Ascending aorta (tissue), 2 donors: ENCODE measurements around the gene TCP11L1. TPM values are rescaled to one million over a fixed set of nuclear protein-coding genes. Genes with fewer than 3 reads are reported as not detected.

Experiments
- DNase-seq, 2 donors: peaks; one replicate each; pipeline ENCODE4 v3.0.0-alpha.2; 2019; ENCODE audit warnings: low spot score in 2 of 2
- H3K27ac ChIP-seq, 2 donors: fragments of 200-600 bp; sonication (generic); one replicate each; pipeline ENCODE4 v1.5.1; 2016 to 2017; ENCODE audit warnings: mild to moderate bottlenecking in 1 of 2
- H3K27me3 ChIP-seq: fragments of 200-600 bp; sonication (generic); one replicate; pipeline ENCODE4 v1.5.1; 2017
- H3K36me3 ChIP-seq, 2 donors: fragments of 200-600 bp; sonication (generic); one replicate each; pipeline ENCODE4 v1.5.1; 2016
- H3K4me1 ChIP-seq, 2 donors: fragments of 200-600 bp; sonication (generic); one replicate each; pipeline ENCODE4 v1.5.1; 2016 to 2017; ENCODE audit warnings: mild to moderate bottlenecking in 1 of 2
- H3K4me3 ChIP-seq, 2 donors: fragments of 200-600 bp; sonication (generic); one replicate each; pipeline ENCODE4 v1.5.1; 2016 to 2017; ENCODE audit warnings: mild to moderate bottlenecking in 1 of 2
- H3K9me3 ChIP-seq, 2 donors: fragments of 200-600 bp; sonication (generic); one replicate each; pipeline ENCODE4 v1.5.1; 2016
- intact Hi-C: fragments of 100-400 bp; cut with DNase I; formaldehyde crosslinking; loops from one replicate; pipeline ENCODE4 v1.15.1; 2023
- total RNA-seq: library from RNA; depleted of rRNA; stranded (reverse); fragments of >200 nt; gene quantifications from one replicate; pipeline ENCODE4 v1.1.0, GENCODE V29; 2016
- TF ChIP-seq, protein P1 (sequence below), 3 experiments: fragments of 200-600 bp in 2 of 3; fragments of 450-650 bp in 1 of 3; sonication (generic) in 2 of 3; IDR thresholded peaks; one replicate each; pipeline ENCODE4 v1.5.1; 2016 to 2019; ENCODE audit warnings: antibody characterized with exemption in 3 of 3, mild to moderate bottlenecking in 1 of 3, moderate library complexity in 1 of 3

Gene TCP11L1
- total RNA-seq, 1 donor from 2014 or later = 33.6 TPM

DNA sequence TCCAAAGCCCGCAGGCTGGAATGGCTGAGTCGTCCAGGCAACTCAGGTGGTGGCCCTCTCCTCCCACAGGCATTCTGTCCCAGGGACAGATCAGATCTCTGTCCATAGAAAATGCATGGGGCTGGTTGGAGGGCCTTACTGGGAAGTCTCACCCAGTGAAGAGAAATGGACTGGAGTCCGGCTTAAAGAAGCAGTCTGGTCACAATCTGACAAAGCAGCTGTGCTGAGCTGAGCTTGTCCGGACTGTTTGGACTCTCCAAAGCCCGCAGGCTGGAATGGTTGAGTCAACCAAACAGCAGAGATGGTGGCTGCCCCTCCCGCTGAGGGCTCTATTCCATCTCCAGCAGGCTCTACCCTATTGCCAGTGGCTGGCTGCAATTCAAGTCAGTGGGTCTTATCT lies 38.1 kb upstream of the TCP11L1 start:
- no peak for DNase-seq
- TF ChIP-seq, protein P1, sequence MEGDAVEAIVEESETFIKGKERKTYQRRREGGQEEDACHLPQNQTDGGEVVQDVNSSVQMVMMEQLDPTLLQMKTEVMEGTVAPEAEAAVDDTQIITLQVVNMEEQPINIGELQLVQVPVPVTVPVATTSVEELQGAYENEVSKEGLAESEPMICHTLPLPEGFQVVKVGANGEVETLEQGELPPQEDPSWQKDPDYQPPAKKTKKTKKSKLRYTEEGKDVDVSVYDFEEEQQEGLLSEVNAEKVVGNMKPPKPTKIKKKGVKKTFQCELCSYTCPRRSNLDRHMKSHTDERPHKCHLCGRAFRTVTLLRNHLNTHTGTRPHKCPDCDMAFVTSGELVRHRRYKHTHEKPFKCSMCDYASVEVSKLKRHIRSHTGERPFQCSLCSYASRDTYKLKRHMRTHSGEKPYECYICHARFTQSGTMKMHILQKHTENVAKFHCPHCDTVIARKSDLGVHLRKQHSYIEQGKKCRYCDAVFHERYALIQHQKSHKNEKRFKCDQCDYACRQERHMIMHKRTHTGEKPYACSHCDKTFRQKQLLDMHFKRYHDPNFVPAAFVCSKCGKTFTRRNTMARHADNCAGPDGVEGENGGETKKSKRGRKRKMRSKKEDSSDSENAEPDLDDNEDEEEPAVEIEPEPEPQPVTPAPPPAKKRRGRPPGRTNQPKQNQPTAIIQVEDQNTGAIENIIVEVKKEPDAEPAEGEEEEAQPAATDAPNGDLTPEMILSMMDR (IDR thresholded peaks at IDR 0.05) = no peak
- intact Hi-C loops = no loop called here
- Histone ChIP-seq H3K4me3 (no peak overlapping the region), H3K27ac (no peak overlapping the region), H3K9me3 (no peaks in the 10 kb centered on the region), H3K4me1 (no peaks in the 10 kb centered on the region), H3K36me3 (no peaks in the 10 kb centered on the region), H3K27me3 (no peaks in the 10 kb centered on the region)

DNA sequence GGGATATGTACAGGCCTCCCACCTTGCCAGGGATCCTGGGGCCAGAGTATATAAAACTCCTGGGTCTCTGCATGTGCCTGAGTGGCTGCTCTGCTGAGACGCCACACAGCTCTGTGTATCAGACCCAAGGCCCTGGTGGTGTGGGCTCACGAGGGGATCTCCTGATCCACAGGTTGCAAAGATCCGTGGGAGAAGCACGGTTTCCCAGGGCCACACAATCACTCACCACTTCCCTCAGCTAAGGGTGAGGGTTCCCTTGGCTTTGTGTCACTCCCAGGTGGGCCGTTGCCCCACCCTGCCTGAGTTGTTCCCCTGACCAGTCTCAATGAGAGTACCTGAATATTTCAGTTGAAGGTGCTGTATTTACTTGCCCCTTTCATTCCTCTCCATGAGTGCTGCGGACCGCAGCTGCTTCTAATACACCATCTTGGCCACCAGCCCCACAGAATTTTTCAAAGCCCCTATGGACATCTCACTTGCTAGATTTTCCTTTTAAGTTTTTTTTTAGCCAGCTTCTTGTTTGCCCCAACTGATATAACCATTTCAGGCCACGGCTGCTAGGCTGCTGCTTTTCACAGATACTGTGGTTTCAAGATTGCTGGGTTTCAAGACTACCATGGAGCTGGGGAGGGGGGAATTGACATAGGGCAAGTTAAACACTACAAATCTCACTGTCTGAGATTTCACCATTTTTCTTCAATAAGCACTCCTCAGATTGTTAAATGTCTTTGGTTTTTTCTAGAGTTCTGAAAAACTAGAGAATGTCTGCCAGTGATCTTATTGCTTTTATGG lies 37.4 kb upstream of the TCP11L1 start:
- DNase-seq = no peak
- intact Hi-C loops = no loop called here
- H3K27me3 ChIP-seq = no peaks in the 10 kb centered on the region
- H3K4me1 ChIP-seq = no peaks in the 10 kb centered on the region
- no peak overlapping the region for H3K4me3 ChIP-seq
- no peak overlapping the region for H3K27ac ChIP-seq
- H3K9me3 ChIP-seq = no peaks in the 10 kb centered on the region
- no peaks in the 10 kb centered on the region for H3K36me3 ChIP-seq
- TF ChIP-seq, protein P1 (IDR thresholded peaks at IDR 0.05) = no peak

DNA sequence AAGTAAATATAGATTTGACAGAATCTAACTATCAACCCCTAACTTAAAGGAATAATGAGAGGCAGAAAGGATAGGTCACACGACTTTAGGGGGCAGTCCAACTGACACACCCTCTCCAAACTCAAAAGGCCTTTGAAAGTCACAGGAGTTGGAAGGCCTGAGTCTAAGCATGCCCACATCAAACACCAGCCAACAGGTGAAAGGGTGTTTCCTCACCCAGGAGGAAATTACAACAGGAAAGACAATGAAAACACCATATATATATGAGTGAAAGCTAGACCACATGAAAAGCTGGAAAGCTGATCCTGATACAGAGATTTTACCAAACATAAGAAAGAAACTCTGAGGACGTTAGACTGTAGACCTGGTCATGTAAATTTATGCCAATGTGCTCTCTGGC lies 34.2 kb upstream of the TCP11L1 start:
- intact Hi-C loops = no loop called here
- H3K4me3 ChIP-seq = no peak overlapping the region
- no peaks in the 10 kb centered on the region for H3K4me1 ChIP-seq
- H3K9me3 ChIP-seq = no peaks in the 10 kb centered on the region
- no peaks in the 10 kb centered on the region for H3K27me3 ChIP-seq
- TF ChIP-seq, protein P1 (IDR thresholded peaks at IDR 0.05) = no peak
- no peaks in the 10 kb centered on the region for H3K36me3 ChIP-seq
- no peak for DNase-seq
- H3K27ac ChIP-seq = no peak overlapping the region

DNA sequence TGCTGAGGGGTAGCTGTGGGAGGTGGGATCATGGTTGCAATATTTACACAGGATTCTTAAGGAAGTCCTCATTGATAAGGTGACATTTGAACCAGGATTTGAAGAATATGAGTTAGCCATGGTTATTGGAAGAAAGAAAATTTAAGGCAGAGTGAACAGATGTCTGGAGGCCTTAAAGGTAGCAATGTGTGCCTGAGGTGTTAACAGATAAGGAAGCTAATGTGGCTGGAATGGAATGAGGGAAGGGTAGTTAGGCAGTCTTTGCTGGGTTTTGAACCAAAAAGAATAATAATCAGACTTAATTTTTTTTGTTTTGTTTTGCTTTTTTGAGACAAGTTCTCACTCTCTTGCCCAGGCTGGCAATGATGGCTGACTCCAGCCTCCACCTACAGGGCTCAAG lies 33.4 kb upstream of the TCP11L1 start:
- Histone ChIP-seq H3K9me3 (no peaks in the 10 kb centered on the region), H3K4me3 (no peak overlapping the region), H3K4me1 (no peaks in the 10 kb centered on the region), H3K27me3 (no peaks in the 10 kb centered on the region), H3K27ac (no peak overlapping the region), H3K36me3 (no peaks in the 10 kb centered on the region)
- TF ChIP-seq, protein P1 (IDR thresholded peaks at IDR 0.05) = no peak
- DNase-seq = no peak
- intact Hi-C loops = no loop called here

DNA sequence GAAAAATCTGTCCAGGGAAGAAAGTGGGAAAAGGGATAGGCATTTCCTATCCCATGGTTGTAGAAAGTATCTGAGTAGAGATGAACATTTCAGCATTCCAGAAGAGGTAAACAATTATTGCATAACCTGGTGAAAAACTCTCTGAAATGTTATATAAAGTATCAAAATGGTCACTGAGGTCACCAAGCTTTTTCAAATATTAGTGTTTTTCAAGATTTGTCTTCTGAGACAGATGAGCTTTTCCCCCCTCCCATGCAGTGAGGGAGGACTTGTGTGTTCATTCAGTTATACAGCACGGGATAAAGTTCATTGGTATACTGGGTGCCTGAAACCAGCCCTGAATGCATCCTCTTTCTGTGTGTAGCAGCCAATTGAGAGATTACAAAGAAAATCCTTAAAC lies 25.6 kb upstream of the TCP11L1 start:
- Histone ChIP-seq H3K9me3 (no peaks in the 10 kb centered on the region), H3K36me3 (no peaks in the 10 kb centered on the region), H3K27me3 (no peaks in the 10 kb centered on the region), H3K27ac (no peak overlapping the region), H3K4me1 (peaks cover 0 to 2% of the 10 kb centered on the region in 2 donors), H3K4me3 (no peak overlapping the region)
- TF ChIP-seq, protein P1 (IDR thresholded peaks at IDR 0.05) = no peak
- intact Hi-C loops = no loop called here
- no peak for DNase-seq
